PFSK-1 (cell line): ENCODE data around the gene VWA5B2.

Experiments
- FOXP2 ChIP-seq: optimal IDR thresholded peaks from 2 replicates; pipeline ENCODE3; 2011; ENCODE audit warnings: borderline replicate concordance, control low read depth, inconsistent platforms; ENCODE audit not compliant: insufficient read depth; ENCODE audit errors: extremely low read length, extremely low read depth
- POLR2AphosphoS5 ChIP-seq: IDR thresholded peaks from 2 replicates; pipeline ENCODE4 v1.6.1; 2012; ENCODE audit warnings: low read depth, mild to moderate bottlenecking, control low read depth, low read length, moderate library complexity

- no peak for TF ChIP-seq FOXP2
- no peak; the same call in 1 of the 2 replicates for TF ChIP-seq POLR2AphosphoS5
Observed at GRCh38 chr3:184186184-184186901, 43.0 kb upstream of the VWA5B2 start, which contains the start of gene ABCF3.
